Liver (tissue), 9 donors: Measurements from ENCODE around the gene OPHN1. TPM values are rescaled to one million over a fixed set of nuclear protein-coding genes. Genes with fewer than 3 reads are reported as not detected.

Source experiments
- DNase-seq: peaks from one replicate; pipeline ENCODE4 v3.0.0-alpha.2; 2017; ENCODE audit warnings: low spot score
- H3K27ac ChIP-seq, 2 donors: one replicate each; pipeline ENCODE4 v1.7.0; 2013; ENCODE audit warnings: inconsistent platforms in 2 of 2, low read length in 2 of 2, control low read depth in 1 of 2, low read depth in 1 of 2, mild to moderate bottlenecking in 1 of 2
- H3K27me3 ChIP-seq, 4 donors: one replicate each; pipeline versions ENCODE4 v1.6.1 to v1.7.0; 2013; ENCODE audit warnings: low read length in 3 of 4, inconsistent platforms in 1 of 4, mild to moderate bottlenecking in 1 of 4, moderate library complexity in 1 of 4; ENCODE audit not compliant: control insufficient read depth in 4 of 4, insufficient read depth in 4 of 4
- H3K36me3 ChIP-seq, 4 donors: one replicate each; pipeline versions ENCODE4 v1.6.1 to v1.7.0; 2013; ENCODE audit warnings: low read length in 3 of 4, mild to moderate bottlenecking in 3 of 4, low read depth in 1 of 4, moderate library complexity in 1 of 4; ENCODE audit not compliant: control insufficient read depth in 4 of 4, insufficient read depth in 3 of 4
- H3K4me1 ChIP-seq, 4 donors: one replicate each; pipeline versions ENCODE4 v1.6.1 to v1.7.0; 2013; ENCODE audit warnings: low read length in 3 of 4, mild to moderate bottlenecking in 3 of 4, moderate library complexity in 1 of 4; ENCODE audit not compliant: control insufficient read depth in 4 of 4, insufficient read depth in 4 of 4
- H3K4me3 ChIP-seq, 3 donors: one replicate each; pipeline versions ENCODE4 v1.6.1 to v1.7.0; 2013; ENCODE audit warnings: low read length in 3 of 3, control low read depth in 1 of 3, low read depth in 1 of 3, mild to moderate bottlenecking in 1 of 3
- H3K9ac ChIP-seq, 2 donors: one replicate each; pipeline ENCODE4 v1.7.0; 2013; ENCODE audit warnings: low read length in 2 of 2, mild to moderate bottlenecking in 2 of 2, moderate library complexity in 2 of 2, control low read depth in 1 of 2, low read depth in 1 of 2
- H3K9me3 ChIP-seq, 4 donors: one replicate each; pipeline versions ENCODE4 v1.6.1 to v1.7.0; 2013; ENCODE audit warnings: low read length in 3 of 4; ENCODE audit not compliant: control insufficient read depth in 4 of 4
- CTCF ChIP-seq: fragments of 150-350 bp; IDR thresholded peaks from 2 replicates; pipeline ENCODE4 v1.5.1; 2017; ENCODE audit warnings: improper control_type of control experiment, low read depth, low read length; ENCODE audit not compliant: missing input control
- FOXA1 ChIP-seq: IDR thresholded peaks from 2 replicates; pipeline ENCODE4 v1.6.1; 2016; ENCODE audit warnings: antibody characterized with exemption
- GABPA ChIP-seq, 2 donors: IDR thresholded peaks in 1 of 2; conservative IDR thresholded peaks in 1 of 2; 2 replicates each; pipeline ENCODE4 v1.6.1; 2016; ENCODE audit warnings: antibody characterized with exemption in 2 of 2, mild to moderate bottlenecking in 1 of 2, moderate library complexity in 1 of 2
- JUND ChIP-seq, 2 donors: IDR thresholded peaks; 2 replicates each; pipeline ENCODE4 v1.6.1; 2016; ENCODE audit warnings: antibody characterized with exemption in 2 of 2
- RAD21 ChIP-seq, 2 donors: IDR thresholded peaks; 2 replicates each; pipeline ENCODE4 v1.6.1; 2016; ENCODE audit warnings: antibody characterized with exemption in 2 of 2, mild to moderate bottlenecking in 2 of 2
- REST ChIP-seq: IDR thresholded peaks from 2 replicates; pipeline ENCODE4 v1.6.1; 2016; ENCODE audit warnings: antibody characterized with exemption, mild to moderate bottlenecking
- TAF1 ChIP-seq: conservative IDR thresholded peaks from 2 replicates; pipeline ENCODE4 v1.6.1; 2016; ENCODE audit warnings: antibody characterized with exemption, mild to moderate bottlenecking
- YY1 ChIP-seq: IDR thresholded peaks from 2 replicates; pipeline ENCODE4 v1.6.1; 2016; ENCODE audit warnings: antibody characterized with exemption, mild to moderate bottlenecking
- ZBTB33 ChIP-seq: IDR thresholded peaks from 2 replicates; pipeline ENCODE4 v1.6.1; 2016; ENCODE audit warnings: antibody characterized with exemption
- WGBS: extraction: QIAGEN DNeasy Blood & Tissue Kit; methylation state at CpG from one replicate; pipeline ENCODE4 v1.1.7; 2013; 5-methylcytosine and 5-hydroxymethylcytosine counted together
- polyA plus RNA-seq, 2 donors: library from polyadenylated mRNA; stranded (reverse) in 1 of 2; unstranded in 1 of 2; fragments of 200-250 nt in 1 of 2; fragments of >200 nt in 1 of 2; fragmentation: Nextera tagmentation in 1 of 2; extraction: Ambion mirVana in 1 of 2; gene quantifications; one replicate each; pipeline versions ENCODE4 v1.2.1 to v1.2.3, GENCODE V29; 2013 to 2015
- total RNA-seq, 2 donors: library from RNA; depleted of rRNA; stranded (reverse); fragments of >200 nt; gene quantifications; one replicate each; pipeline ENCODE4 v1.2.3, GENCODE V29; 2014
- donor health status: healthy.
- donor health status: healthy.
- donor health status: healthy.
- donor health status: healthy.
- donor health status: healthy.

OPHN1 gene
- total and polyA plus RNA-seq, 4 donors = 0.17 to 1.2 (median 0.60) TPM

- H3K9me3 ChIP-seq = no peaks in the 10 kb centered on the region
- no peak for DNase-seq
- H3K27ac ChIP-seq = no peak overlapping the region
- WGBS = 67% methylated on average over 8 of the region's 8 CpGs
- no peak overlapping the region for H3K9ac ChIP-seq
- no peaks in the 10 kb centered on the region for H3K36me3 ChIP-seq
- TF ChIP-seq GABPA (IDR thresholded peaks at IDR 0.05 in 1 of 2, conservative IDR thresholded peaks at IDR 0.05 in 1 of 2) (no peak), JUND (IDR thresholded peaks at IDR 0.05) (no peak)
- no peak overlapping the region for H3K4me3 ChIP-seq
- no peaks in the 10 kb centered on the region for H3K4me1 ChIP-seq
- H3K27me3 ChIP-seq = peaks cover 0 to 2% (median 0%) of the 10 kb centered on the region in 4 donors
Measured at GRCh38 chrX:68451720-68452119, 18.4 kb upstream of the OPHN1 start.

GRCh38 chrX:68443155-68443868 is 10.0 kb upstream of the OPHN1 start:
- 73% methylated on average over 6 of the region's 6 CpGs for WGBS

More at GRCh38 chrX:68443155-68443868, 10.0 kb upstream of the OPHN1 start:
- TF ChIP-seq CTCF (no peak), REST (no peak), FOXA1 (no peak), TAF1 (no peak), ZBTB33 (no peak), JUND (IDR thresholded peaks at IDR 0.05) (no peak), YY1 (no peak), GABPA (IDR thresholded peaks at IDR 0.05 in 1 of 2, conservative IDR thresholded peaks at IDR 0.05 in 1 of 2) (no peak), RAD21 (IDR thresholded peaks at IDR 0.05) (no peak)
- Histone ChIP-seq H3K9me3 (no peaks in the 10 kb centered on the region), H3K27me3 (no peaks in the 10 kb centered on the region), H3K4me1 (peaks cover 0 to 4% (median 0%) of the 10 kb centered on the region in 4 donors), H3K4me3 (no peak overlapping the region), H3K9ac (no peak overlapping the region), H3K36me3 (no peaks in the 10 kb centered on the region), H3K27ac (no peak overlapping the region)
- no peak for DNase-seq
